HepG2 (cell line): ENCODE measurements around the gene ZSWIM9. TPM values are rescaled to one million over a fixed set of nuclear protein-coding genes. Genes with fewer than 3 reads are reported as not detected.

ENCODE experiments used
- ATAC-seq: fragments of 200-7000 bp; cut with Tn5 transposase; 3 replicates; pipeline ENCODE4 v1.9.1; 2020; ENCODE audit warnings: mild to moderate bottlenecking, moderate library complexity
- BruUV-seq: library from RNA; stranded (reverse); fragments of 400-500 nt; replicated peaks from 2 replicates; lab custom pipeline; 2021; lab: Mats Ljungman, UMichigan
- CTCF ChIA-PET: fragments of 300-600 bp; formaldehyde crosslinking; extraction: SDS; loops from one replicate; lab custom pipeline; 2021; ENCODE audit warnings: low total read pairs, inconsistent platforms, low intra/inter-chr PET ratio; lab: Yijun Ruan, JAX
- POLR2A ChIA-PET: fragments of 350-600 bp; sonication (Branson Sonifier 250); formaldehyde crosslinking; loops from one replicate; lab custom pipeline; 2020; ENCODE audit warnings: antibody characterized with exemption, inconsistent platforms; lab: Yijun Ruan, JAX
- DNase-seq: peaks from one replicate; pipeline ENCODE4 v3.0.0-alpha.2; 2015; ENCODE audit warnings: low spot score
- FAIRE-seq: peaks from 3 replicates; lab custom pipeline; 2011; peaks lifted over from hg19 to GRCh38; lab: Jason Lieb, UNC
- H2AFZ ChIP-seq: one replicate; pipeline ENCODE4 v1.6.1; 2011; ENCODE audit warnings: low read length, inconsistent platforms
- H3K27ac ChIP-seq: fragments of 300-600 bp; 3 replicates; pipeline ENCODE4 v1.8.0; 2011; ENCODE audit warnings: mixed run types, mild to moderate bottlenecking, mixed read lengths, low read length, inconsistent platforms; ENCODE audit not compliant: insufficient read depth; ENCODE audit errors: extremely low read length
- H3K27me3 ChIP-seq, 2 experiments: fragments of 200-600 bp in 1 of 2; 2 replicates in 1 of 2; 3 replicates in 1 of 2; pipeline versions ENCODE4 v1.6.0 to v1.8.0; 2011; ENCODE audit warnings: low read length in 2 of 2, mild to moderate bottlenecking in 2 of 2, moderate library complexity in 2 of 2, inconsistent platforms in 1 of 2; ENCODE audit not compliant: insufficient read depth in 2 of 2, control insufficient read depth in 1 of 2
- H3K36me3 ChIP-seq, 2 experiments: fragments of 200-600 bp in 1 of 2; replicated peaks in 1 of 2; 2 replicates in 1 of 2; 3 replicates in 1 of 2; pipeline versions ENCODE4 v1.5.1 to v1.8.0; 2011; ENCODE audit warnings: low read length in 2 of 2, inconsistent platforms in 1 of 2; ENCODE audit not compliant: insufficient read depth in 2 of 2, control insufficient read depth in 1 of 2
- H3K4me1 ChIP-seq: 2 replicates; pipeline ENCODE4 v1.5.1; 2012; ENCODE audit warnings: low read length, inconsistent platforms; ENCODE audit not compliant: insufficient read depth
- H3K4me2 ChIP-seq: 2 replicates; pipeline ENCODE4 v1.6.0; 2011; ENCODE audit warnings: low read depth, low read length, inconsistent platforms
- H3K4me3 ChIP-seq, 3 experiments: fragments of 200-600 bp in 1 of 3; sonication (generic), shearing (Covaris generic) in 1 of 3; replicated peaks in 1 of 3; 2 replicates each; pipeline ENCODE4 v1.5.1; 2011 to 2016; ENCODE audit warnings: low read length in 3 of 3, inconsistent platforms in 2 of 3, low read depth in 2 of 3, mild to moderate bottlenecking in 2 of 3, control low read depth in 1 of 3, mixed read lengths in 1 of 3; ENCODE audit not compliant: insufficient read depth in 1 of 3
- H3K79me2 ChIP-seq: one replicate; pipeline ENCODE4 v1.6.1; 2011; ENCODE audit warnings: low read length, inconsistent platforms; ENCODE audit not compliant: insufficient read depth
- H3K9ac ChIP-seq: 2 replicates; pipeline ENCODE4 v1.6.0; 2011; ENCODE audit warnings: mild to moderate bottlenecking, low read depth, low read length, inconsistent platforms; ENCODE audit not compliant: insufficient read depth
- H3K9me3 ChIP-seq: 2 replicates; pipeline ENCODE4 v1.5.1; 2012; ENCODE audit warnings: mild to moderate bottlenecking, low read length
- H4K20me1 ChIP-seq: 2 replicates; pipeline ENCODE4 v1.6.0; 2011; ENCODE audit warnings: inconsistent platforms, mild to moderate bottlenecking, low read length, moderate library complexity; ENCODE audit not compliant: insufficient read depth
- KLF6 ChIP-seq: IDR thresholded peaks from 2 replicates; pipeline ENCODE4 v1.8.0; 2016; ENCODE audit warnings: missing biosample characterization, missing genetic modification reagents
- ZNF589 ChIP-seq: sonication (generic); formaldehyde crosslinking; conservative IDR thresholded peaks from 2 replicates; pipeline ENCODE4 v1.8.0; 2022; ENCODE audit warnings: mild to moderate bottlenecking, moderate library complexity, missing genetic modification reagents
- ZNF619 ChIP-seq: sonication (generic); formaldehyde crosslinking; IDR thresholded peaks from 2 replicates; pipeline ENCODE4 v1.4.0; 2020; ENCODE audit warnings: mild to moderate bottlenecking, missing genetic modification reagents
- WGBS: methylation state at CpG from one replicate; pipeline ENCODE4 v1.1.6; 2017; ENCODE audit warnings: low lambda C conversion rate; 5-methylcytosine and 5-hydroxymethylcytosine counted together
- in situ Hi-C: cut with HindIII; loops from 2 replicates; pipeline ENCODE4 v1.10.0; 2017; ENCODE audit warnings: low pct_unique_long_range_greater_than_20kb; ENCODE audit not compliant: extremely low pct_ligation_motif_present
- intact Hi-C: fragments of 100-400 bp; cut with micrococcal nuclease; formaldehyde crosslinking; loops from one replicate; pipeline ENCODE4 v1.10.0; 2022; ENCODE audit not compliant: unreplicated experiment
- polyA plus RNA-seq, 8 experiments: library from polyadenylated mRNA; depleted of rRNA in 3 of 8; stranded (reverse) in 7 of 8; unstranded in 1 of 8; fragments of >200 nt; fragmentation: Illumina TruSeq in 4 of 8; extraction: Trizol in 4 of 8; gene quantifications; 2 replicates each; pipeline versions ENCODE4 v1.2.1 to v1.2.3, GENCODE V29; 2011 to 2016; ENCODE audit warnings: low read depth in 4 of 8, missing spikeins in 1 of 8, mixed read lengths in 1 of 8; ENCODE audit not compliant: insufficient read depth in 1 of 8
- total RNA-seq, 5 experiments: library from RNA; depleted of rRNA; stranded (reverse); fragments of >200 nt; fragmentation: Illumina TruSeq; extraction: Trizol; gene quantifications; 2 replicates each; pipeline ENCODE4 v1.2.3, GENCODE V29; 2016; ENCODE audit warnings: low read depth in 1 of 5
- TF ChIP-seq, protein P1 (sequence below): fragments of 450-650 bp; IDR thresholded peaks from 2 replicates; pipeline ENCODE4 v1.6.1; 2016
- TF ChIP-seq, protein P2 (sequence below): sonication (generic); formaldehyde crosslinking; IDR thresholded peaks from 2 replicates; pipeline ENCODE4; 2020; ENCODE audit warnings: missing genetic modification reagents, mild to moderate bottlenecking, borderline replicate concordance

The ZSWIM9 gene
- total and polyA plus RNA-seq, 2 of the 13 experiments (the other 11 are each of a cell fraction or from before 2014, with no cell fraction given): 0.18 to 1.1 TPM

DNA sequence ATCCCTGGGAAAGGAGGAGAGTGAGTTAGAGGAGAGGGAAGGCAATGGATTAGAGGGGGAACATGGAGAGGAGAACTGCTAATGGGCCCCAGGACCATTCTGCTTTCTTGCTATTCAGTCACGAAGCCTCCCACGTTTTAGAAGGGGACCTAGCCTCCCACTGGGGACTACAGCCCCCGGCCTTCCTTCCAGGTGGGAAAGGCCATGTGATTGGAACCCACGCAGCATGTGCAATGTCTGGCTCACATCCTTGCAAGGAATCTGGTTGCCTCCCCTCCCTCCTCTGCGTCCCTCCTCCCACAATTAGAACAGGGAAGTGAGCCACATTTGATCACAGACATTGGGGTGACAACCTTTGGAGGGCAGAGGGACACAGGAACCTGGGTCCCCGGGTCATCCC lies 37.4 kb upstream of the ZSWIM9 start:
- H3K4me3 ChIP-seq: no peak overlapping the region
- BruUV-seq: no TSS peak
- H3K27ac ChIP-seq: no peak overlapping the region
- ChIA-PET CTCF (no interaction called here), POLR2A (no interaction called here)
- H3K27me3 ChIP-seq: no peaks in the 10 kb centered on the region
- in situ Hi-C loops (no loop called here), intact Hi-C loops (no loop called here)
- DNase-seq (no peak), ATAC-seq (no peak), FAIRE-seq (no peak)
- no peak overlapping the region for H2AFZ ChIP-seq
- H3K4me2 ChIP-seq: no peak overlapping the region
- TF ChIP-seq, protein P1, sequence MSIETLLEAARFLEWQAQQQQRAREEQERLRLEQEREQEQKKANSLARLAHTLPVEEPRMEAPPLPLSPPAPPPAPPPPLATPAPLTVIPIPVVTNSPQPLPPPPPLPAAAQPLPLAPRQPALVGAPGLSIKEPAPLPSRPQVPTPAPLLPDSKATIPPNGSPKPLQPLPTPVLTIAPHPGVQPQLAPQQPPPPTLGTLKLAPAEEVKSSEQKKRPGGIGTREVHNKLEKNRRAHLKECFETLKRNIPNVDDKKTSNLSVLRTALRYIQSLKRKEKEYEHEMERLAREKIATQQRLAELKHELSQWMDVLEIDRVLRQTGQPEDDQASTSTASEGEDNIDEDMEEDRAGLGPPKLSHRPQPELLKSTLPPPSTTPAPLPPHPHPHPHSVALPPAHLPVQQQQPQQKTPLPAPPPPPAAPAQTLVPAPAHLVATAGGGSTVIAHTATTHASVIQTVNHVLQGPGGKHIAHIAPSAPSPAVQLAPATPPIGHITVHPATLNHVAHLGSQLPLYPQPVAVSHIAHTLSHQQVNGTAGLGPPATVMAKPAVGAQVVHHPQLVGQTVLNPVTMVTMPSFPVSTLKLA: peak; percentile 22; the same call in 1 of the 2 replicates
- TF ChIP-seq, protein P2, sequence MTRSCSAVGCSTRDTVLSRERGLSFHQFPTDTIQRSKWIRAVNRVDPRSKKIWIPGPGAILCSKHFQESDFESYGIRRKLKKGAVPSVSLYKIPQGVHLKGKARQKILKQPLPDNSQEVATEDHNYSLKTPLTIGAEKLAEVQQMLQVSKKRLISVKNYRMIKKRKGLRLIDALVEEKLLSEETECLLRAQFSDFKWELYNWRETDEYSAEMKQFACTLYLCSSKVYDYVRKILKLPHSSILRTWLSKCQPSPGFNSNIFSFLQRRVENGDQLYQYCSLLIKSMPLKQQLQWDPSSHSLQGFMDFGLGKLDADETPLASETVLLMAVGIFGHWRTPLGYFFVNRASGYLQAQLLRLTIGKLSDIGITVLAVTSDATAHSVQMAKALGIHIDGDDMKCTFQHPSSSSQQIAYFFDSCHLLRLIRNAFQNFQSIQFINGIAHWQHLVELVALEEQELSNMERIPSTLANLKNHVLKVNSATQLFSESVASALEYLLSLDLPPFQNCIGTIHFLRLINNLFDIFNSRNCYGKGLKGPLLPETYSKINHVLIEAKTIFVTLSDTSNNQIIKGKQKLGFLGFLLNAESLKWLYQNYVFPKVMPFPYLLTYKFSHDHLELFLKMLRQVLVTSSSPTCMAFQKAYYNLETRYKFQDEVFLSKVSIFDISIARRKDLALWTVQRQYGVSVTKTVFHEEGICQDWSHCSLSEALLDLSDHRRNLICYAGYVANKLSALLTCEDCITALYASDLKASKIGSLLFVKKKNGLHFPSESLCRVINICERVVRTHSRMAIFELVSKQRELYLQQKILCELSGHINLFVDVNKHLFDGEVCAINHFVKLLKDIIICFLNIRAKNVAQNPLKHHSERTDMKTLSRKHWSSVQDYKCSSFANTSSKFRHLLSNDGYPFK (CRISPR knock-in tag): no peak
- no peak for TF ChIP-seq ZNF589 (CRISPR knock-in tag)
- TF ChIP-seq ZNF619 (CRISPR knock-in tag): no peak
- no peak for TF ChIP-seq KLF6 (CRISPR knock-in tag)
- H3K4me1 ChIP-seq: no peaks in the 10 kb centered on the region
- H3K9me3 ChIP-seq: no peaks in the 10 kb centered on the region
- H4K20me1 ChIP-seq: no peaks in the 10 kb centered on the region
- H3K9ac ChIP-seq: no peak overlapping the region
- 92% methylated on average over 6 of the region's 6 CpGs for WGBS
- peaks cover 2 to 31% of the 10 kb centered on the region in 2 experiments for H3K36me3 ChIP-seq
- no peaks in the 10 kb centered on the region for H3K79me2 ChIP-seq
